ENCODE data around the gene MRPS18A.

DNA sequence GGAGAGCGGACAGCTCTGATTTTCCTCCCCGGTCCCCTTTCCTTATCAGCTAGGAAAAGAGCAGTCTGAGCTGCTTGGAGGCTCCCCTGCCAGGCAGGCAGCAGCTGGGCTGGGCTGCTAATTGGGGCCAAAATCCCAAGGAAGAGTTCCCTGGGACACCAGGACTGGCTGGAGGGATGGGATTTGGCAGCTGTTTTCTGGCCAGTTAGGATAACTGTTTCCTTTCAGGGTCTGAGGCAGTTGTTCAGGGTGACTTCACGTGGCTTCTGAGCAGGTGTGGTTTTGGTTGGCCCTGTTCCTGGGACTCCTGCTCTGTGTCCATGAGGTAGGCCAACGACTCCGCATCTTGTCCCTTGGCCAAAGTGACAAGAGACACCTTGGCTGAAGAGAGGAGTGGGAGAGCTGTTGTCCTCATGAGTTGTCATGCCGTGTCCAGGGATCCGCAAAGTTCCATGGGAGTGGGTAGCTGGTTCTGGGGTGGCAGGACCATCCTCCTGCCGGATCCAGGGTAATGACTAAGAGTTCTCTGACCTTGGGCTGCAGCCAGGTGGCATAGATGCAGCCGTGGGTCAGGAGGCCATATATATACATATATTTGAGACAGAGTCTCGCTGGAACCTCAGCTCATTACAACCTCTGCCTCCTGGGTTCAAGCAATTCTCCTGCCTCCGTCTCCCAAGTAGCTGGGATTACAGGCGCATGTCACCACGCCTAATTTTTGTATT is 21.2 kb downstream of the MRPS18A start:
- no peak for TF ChIP-seq MAFK (IDR thresholded peaks at IDR 0.05; ENCODE audit: low read length)
- no peak for TF ChIP-seq CBX5 (IDR thresholded peaks at IDR 0.05; ENCODE audit: borderline replicate concordance, low read depth)
